ENCODE measurements around the gene EVC2. TPM values are rescaled to one million over a fixed set of nuclear protein-coding genes. Genes with fewer than 3 reads are reported as not detected.

Gene EVC2
- total and polyA plus RNA-seq, 7 donors = 0.60 to 14.7 (median 8.6) TPM; not detected in 1

DNA sequence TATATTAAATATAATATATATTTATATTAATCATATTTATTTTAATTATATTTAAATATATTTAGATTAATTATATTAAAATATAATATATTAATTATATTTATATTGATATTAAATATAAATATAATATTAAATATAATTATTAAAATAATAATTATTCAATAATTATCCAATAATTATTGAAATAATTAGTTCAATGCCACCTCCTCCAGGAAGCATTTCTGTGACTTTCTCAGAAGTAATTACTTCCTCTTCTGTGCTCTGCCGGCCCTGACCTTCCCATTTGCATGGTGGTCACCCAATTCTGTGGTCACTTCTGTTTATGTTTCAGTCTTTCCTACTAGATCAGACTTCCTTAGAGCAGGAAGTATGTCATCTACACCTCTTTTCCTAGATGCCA is 45.8 kb downstream of the EVC2 start:
- H3K27ac ChIP-seq = no peak overlapping the region
- H3K9me3 ChIP-seq = no peaks in the 10 kb centered on the region
- 53 to 80% methylated on average over 1 of the region's 1 CpG for WGBS, 2 donors
- no peaks in the 10 kb centered on the region for H3K4me1 ChIP-seq
- intact Hi-C loops (cut with DNase I) = no loop called here
- H3K4me3 ChIP-seq = no peak overlapping the region
- peaks cover 9 to 58% (median 19%) of the 10 kb centered on the region in 4 donors for H3K36me3 ChIP-seq
- no peaks in the 10 kb centered on the region for H3K27me3 ChIP-seq
- DNase-seq = no peak
- TF ChIP-seq POLR2A (IDR thresholded peaks at IDR 0.05) (no peak), POLR2AphosphoS5 (IDR thresholded peaks at IDR 0.05) (no peak), EP300 (IDR thresholded peaks at IDR 0.05) (no peak)
- TF ChIP-seq, protein P1, sequence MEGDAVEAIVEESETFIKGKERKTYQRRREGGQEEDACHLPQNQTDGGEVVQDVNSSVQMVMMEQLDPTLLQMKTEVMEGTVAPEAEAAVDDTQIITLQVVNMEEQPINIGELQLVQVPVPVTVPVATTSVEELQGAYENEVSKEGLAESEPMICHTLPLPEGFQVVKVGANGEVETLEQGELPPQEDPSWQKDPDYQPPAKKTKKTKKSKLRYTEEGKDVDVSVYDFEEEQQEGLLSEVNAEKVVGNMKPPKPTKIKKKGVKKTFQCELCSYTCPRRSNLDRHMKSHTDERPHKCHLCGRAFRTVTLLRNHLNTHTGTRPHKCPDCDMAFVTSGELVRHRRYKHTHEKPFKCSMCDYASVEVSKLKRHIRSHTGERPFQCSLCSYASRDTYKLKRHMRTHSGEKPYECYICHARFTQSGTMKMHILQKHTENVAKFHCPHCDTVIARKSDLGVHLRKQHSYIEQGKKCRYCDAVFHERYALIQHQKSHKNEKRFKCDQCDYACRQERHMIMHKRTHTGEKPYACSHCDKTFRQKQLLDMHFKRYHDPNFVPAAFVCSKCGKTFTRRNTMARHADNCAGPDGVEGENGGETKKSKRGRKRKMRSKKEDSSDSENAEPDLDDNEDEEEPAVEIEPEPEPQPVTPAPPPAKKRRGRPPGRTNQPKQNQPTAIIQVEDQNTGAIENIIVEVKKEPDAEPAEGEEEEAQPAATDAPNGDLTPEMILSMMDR (IDR thresholded peaks at IDR 0.05) = no peak

DNA sequence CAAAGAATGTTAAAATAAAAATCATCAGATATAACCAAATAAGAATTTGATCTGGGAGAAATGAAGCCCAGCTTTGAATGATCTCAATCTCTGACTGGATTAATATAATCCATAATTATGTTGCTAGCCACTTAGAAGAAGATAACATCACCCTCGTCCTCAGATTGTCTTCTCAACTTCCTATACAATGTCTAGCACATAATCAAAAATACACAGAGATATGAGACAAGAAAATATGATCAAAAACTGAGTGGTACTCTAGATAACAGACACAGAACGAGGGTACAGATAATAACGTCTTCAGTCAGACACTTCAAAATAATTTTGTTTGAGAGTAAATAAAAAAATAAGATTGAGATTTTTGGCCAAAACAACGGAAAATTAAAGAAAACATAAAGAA is 47.1 kb downstream of the EVC2 start:
- DNase-seq = no peak
- H3K27ac ChIP-seq = no peak overlapping the region
- H3K4me1 ChIP-seq = no peaks in the 10 kb centered on the region
- intact Hi-C loops (cut with DNase I) = no loop called here
- no peaks in the 10 kb centered on the region for H3K9me3 ChIP-seq
- no peak overlapping the region for H3K4me3 ChIP-seq
- no peak for TF ChIP-seq EP300 (IDR thresholded peaks at IDR 0.05)
- TF ChIP-seq POLR2AphosphoS5 (IDR thresholded peaks at IDR 0.05) = no peak
- TF ChIP-seq, protein P1 (IDR thresholded peaks at IDR 0.05) = no peak
- TF ChIP-seq POLR2A (IDR thresholded peaks at IDR 0.05) = no peak
- H3K36me3 ChIP-seq = peaks cover 9 to 62% (median 19%) of the 10 kb centered on the region in 4 donors
- 64 to 87% methylated on average over 4 of the region's 4 CpGs for WGBS, 2 donors
- no peaks in the 10 kb centered on the region for H3K27me3 ChIP-seq

DNA sequence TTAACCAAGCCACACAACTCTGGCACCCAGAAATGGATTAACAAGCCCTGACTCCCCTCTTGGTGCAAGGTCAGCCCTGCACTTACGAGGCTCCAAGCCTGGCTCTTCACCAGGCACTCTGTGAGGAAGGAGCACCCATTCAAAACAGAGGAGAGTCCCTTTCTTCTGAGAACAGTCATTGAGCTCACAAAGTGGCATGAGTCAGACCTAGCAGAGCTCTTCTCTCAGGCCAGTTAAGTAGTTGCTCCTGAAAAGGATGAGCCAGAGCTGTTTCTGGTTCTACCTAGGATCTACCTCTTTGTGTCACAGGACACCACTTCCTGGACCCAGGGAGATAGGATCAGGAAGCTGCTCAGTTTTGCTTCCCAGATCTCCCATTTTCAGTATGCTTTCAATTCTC is 48.2 kb downstream of the EVC2 start:
- Histone ChIP-seq H3K36me3 (peaks cover 9 to 64% (median 19%) of the 10 kb centered on the region in 4 donors), H3K9me3 (no peaks in the 10 kb centered on the region)

DNA sequence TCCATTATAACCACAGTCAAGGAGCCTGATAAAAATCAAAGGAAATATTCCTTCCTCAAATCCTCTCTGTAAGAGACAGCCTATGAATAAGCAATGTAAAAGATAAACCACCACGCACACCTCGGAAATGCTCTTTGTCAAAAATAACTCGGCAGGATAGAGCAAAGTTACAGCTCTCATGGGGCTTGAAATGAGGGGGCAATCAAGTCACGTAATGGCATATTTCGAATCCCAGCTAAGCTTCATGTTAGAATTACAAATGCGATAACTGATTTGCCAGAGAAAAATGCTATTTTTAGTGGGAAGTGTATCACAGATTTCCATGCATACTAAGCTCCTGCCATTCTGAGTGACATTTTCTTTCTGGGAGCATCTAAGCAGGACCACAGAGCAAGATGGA is 49.4 kb downstream of the EVC2 start:
- TF ChIP-seq EP300 (IDR thresholded peaks at IDR 0.05) (no peak), POLR2A (IDR thresholded peaks at IDR 0.05) (no peak), POLR2AphosphoS5 (IDR thresholded peaks at IDR 0.05) (no peak)
- TF ChIP-seq, protein P1 (IDR thresholded peaks at IDR 0.05) = no peak
- Histone ChIP-seq H3K4me1 (no peaks in the 10 kb centered on the region), H3K27ac (no peak overlapping the region), H3K36me3 (peaks cover 9 to 63% (median 19%) of the 10 kb centered on the region in 4 donors), H3K27me3 (no peaks in the 10 kb centered on the region), H3K9me3 (no peaks in the 10 kb centered on the region), H3K4me3 (no peak overlapping the region)
- WGBS, 2 donors = 88 to 93% methylated on average over 6 of the region's 6 CpGs
- no peak for DNase-seq
- intact Hi-C loops (cut with DNase I) = no loop called here

More for the DNA sequence above, 48.2 kb downstream of the EVC2 start:
- H3K4me3 ChIP-seq = no peak overlapping the region
- WGBS, 2 donors = 32 to 84% methylated on average over 1 of the region's 1 CpG
- no peak for DNase-seq
- H3K27ac ChIP-seq = no peak overlapping the region
- no peak for TF ChIP-seq EP300 (IDR thresholded peaks at IDR 0.05)
- no peak for TF ChIP-seq POLR2A (IDR thresholded peaks at IDR 0.05)
- TF ChIP-seq, protein P1 (IDR thresholded peaks at IDR 0.05) = no peak
- TF ChIP-seq POLR2AphosphoS5 (IDR thresholded peaks at IDR 0.05) = no peak
- no peaks in the 10 kb centered on the region for H3K27me3 ChIP-seq
- intact Hi-C loops (cut with DNase I) = no loop called here
- H3K4me1 ChIP-seq = no peaks in the 10 kb centered on the region

DNA sequence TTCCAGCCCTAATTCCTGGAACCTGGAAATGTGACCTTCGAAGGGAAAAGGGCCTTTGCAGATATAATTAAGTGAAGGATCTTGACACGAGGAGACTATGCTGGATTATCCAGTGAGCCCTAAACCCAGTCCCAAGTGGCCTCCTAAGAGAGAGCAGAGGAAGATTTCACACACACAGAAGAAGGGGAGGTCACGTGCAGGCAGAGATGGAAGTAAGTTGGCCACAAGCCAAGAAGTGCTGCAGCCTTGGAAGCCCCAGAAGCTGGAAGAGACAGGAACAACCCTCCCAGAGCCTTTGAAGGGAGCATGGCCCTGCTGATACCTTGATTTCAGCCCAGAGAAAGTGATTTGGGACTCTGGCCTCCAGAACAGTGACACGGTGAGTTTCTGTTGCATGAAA is 51.9 kb downstream of the EVC2 start:
- DNase-seq = no peak
- no peak overlapping the region for H3K4me3 ChIP-seq
- H3K27me3 ChIP-seq = no peaks in the 10 kb centered on the region
- H3K9me3 ChIP-seq = no peaks in the 10 kb centered on the region
- no peaks in the 10 kb centered on the region for H3K4me1 ChIP-seq
- 68 to 81% methylated on average over 4 of the region's 4 CpGs for WGBS, 2 donors
- TF ChIP-seq EP300 (IDR thresholded peaks at IDR 0.05) (no peak), POLR2AphosphoS5 (IDR thresholded peaks at IDR 0.05) (no peak), POLR2A (IDR thresholded peaks at IDR 0.05) (no peak)
- TF ChIP-seq, protein P1 (IDR thresholded peaks at IDR 0.05) = no peak
- H3K27ac ChIP-seq = no peak overlapping the region
- intact Hi-C loops (cut with DNase I) = no loop called here
- H3K36me3 ChIP-seq = peaks cover 2 to 56% (median 13%) of the 10 kb centered on the region in 4 donors

All from sigmoid colon (tissue), 7 donors.